Stimulated activated CD8-positive, alpha-beta memory T cell treated with anti-CD3 and anti-CD28 coated beads, Interleukin-7, amount 100 ng/mL, for 4 hours (primary cell): ENCODE measurements around the gene TIGD3.
A peak's percentile ranks its signal among the peaks of the same experiment; 100 is the strongest.

ENCODE experiments used
- DNase-seq, 2 donors: peaks; one replicate each; pipeline ENCODE4 v3.0.0-alpha.2; 2020; ENCODE audit warnings: low read depth in 2 of 2

TIGD3 gene

GRCh38 chr11:65370659-65371049 is 16.1 kb downstream of the TIGD3 start:
- no peak for DNase-seq

GRCh38 chr11:65373839-65374580 is 19.5 kb downstream of the TIGD3 start:
- no peak for DNase-seq

- DNase-seq = no peak
These were observed 20.5 kb downstream of the TIGD3 start for GRCh38 chr11:65375012-65375411.

GRCh38 chr11:65376138-65376713 is 21.7 kb downstream of the TIGD3 start:
- DNase-seq = no peak

GRCh38 chr11:65377036-65377435 is 22.5 kb downstream of the TIGD3 start:
- DNase-seq = no peak

GRCh38 chr11:65377777-65378176 is 23.2 kb downstream of the TIGD3 start:
- no peak for DNase-seq

GRCh38 chr11:65378208-65378927 is 23.8 kb downstream of the TIGD3 start:
- DNase-seq = no peak

- DNase-seq = no peak
These were observed 24.5 kb downstream of the TIGD3 start for GRCh38 chr11:65378928-65379638.

- DNase-seq = no peak
These were observed 25.3 kb downstream of the TIGD3 start for GRCh38 chr11:65379698-65380459.

- no peak for DNase-seq
These were observed 26.0 kb downstream of the TIGD3 start for GRCh38 chr11:65380460-65381119.

GRCh38 chr11:65381716-65382032 is 27.1 kb downstream of the TIGD3 start:
- DNase-seq = no peak

GRCh38 chr11:65382033-65382803 is 27.7 kb downstream of the TIGD3 start, which contains the start of gene SLC25A45:
Gene SLC25A45 (minus strand): TSS chr11:65382646. CDS start chr11:65381951, 695 bp downstream.
- DNase-seq = peak; percentile 91 to 92

GRCh38 chr11:65382804-65383368 is 28.3 kb downstream of the TIGD3 start:
- DNase-seq = no peak

GRCh38 chr11:65383778-65384177 is 29.2 kb downstream of the TIGD3 start:
- no peak for DNase-seq

- DNase-seq = no peak
These were observed 29.8 kb downstream of the TIGD3 start for GRCh38 chr11:65384301-65384889.

- peak; percentile 74 to 87 for DNase-seq
These were observed 32.0 kb downstream of the TIGD3 start, which contains the start of gene FRMD8 for GRCh38 chr11:65386307-65387140. Gene FRMD8 (plus strand): TSS chr11:65386637. CDS start chr11:65387037, 400 bp downstream.

- no peak for DNase-seq
These were observed 34.2 kb downstream of the TIGD3 start for GRCh38 chr11:65388731-65389130.

GRCh38 chr11:65389294-65389980 is 34.9 kb downstream of the TIGD3 start:
- DNase-seq = no peak
